Middle frontal gyrus (tissue), 1 donor: ENCODE measurements around the gene CRYBG2.
"Not testable (repeated sequence)": the region's sequence is repeated elsewhere in the genome, so short reads cannot be mapped to it uniquely, and the experiment has no call there.

Experiments used
- DNase-seq: peaks from one replicate; pipeline ENCODE4 v3.0.0-alpha.2; 2015; ENCODE audit warnings: low spot score; ENCODE audit errors: extremely low spot score

CRYBG2 gene

GRCh38 chr1:26353976-26354820, at the start of gene CRYBG2:
CRYBG2 (minus strand) TSS chr1:26354130; CDS start chr1:26346657, 7,473 bp downstream.
- no peak for DNase-seq

- DNase-seq: no peak
These were observed 49.7 kb upstream of the CRYBG2 start for GRCh38 chr1:26403656-26404055.

DNA sequence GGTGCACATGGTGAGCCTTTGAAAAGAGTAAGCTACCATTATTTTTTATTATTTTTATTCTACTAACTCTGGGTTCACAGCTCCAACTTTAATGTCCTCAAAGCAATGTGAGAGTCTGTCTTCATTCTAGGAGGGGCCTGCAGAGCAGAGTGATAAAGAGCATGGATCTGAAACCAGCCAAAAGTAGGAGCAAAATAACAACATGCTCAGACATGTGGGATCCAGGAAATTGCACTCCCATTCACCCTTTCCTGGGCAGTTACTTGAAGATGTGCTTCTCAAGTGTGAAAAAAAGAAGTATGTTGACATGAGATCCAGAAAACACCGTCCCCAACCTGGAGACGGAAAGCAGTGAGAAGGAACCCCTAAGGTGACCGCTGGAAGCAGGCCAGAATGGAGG, 48.0 kb upstream of the CRYBG2 start:
- no peak for DNase-seq

DNA sequence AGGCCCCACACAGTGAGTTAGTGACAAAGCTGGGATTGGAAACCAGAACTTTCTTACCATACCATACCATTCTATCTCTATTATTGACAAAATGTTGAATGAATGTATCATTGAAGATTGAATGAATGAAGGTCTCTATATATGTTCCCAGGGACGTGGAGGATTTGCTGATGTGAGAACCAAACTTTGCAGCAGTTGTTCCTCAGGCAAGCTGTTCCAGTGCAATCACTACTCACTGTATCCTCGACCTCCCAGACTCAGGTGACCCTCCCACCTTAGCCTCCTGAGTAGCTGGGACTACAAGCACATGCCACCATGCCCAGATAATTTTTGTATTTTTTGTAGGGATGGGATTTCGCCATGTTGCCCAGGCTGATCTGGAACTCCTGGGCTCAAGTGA, 45.1 kb upstream of the CRYBG2 start:
- no peak for DNase-seq

DNA sequence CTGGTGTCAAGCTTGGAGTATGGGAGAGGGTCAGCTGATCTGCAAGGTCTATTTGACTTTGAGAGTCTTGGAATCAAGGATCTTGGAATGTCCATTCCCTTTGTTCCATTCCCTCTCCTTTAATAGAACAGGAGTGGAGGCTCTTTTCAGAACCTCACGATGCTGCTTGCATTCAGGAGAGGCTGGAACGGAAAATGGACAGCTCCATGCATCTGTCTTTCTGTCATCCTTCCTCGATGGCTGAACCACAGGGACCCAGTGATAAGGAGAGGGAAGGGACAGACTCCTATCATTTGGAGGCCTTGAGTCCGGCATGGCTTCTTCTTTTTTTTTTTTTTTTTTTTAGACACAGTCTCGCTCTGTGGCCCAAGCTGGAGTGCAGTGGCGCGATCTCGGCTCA, 41.8 kb upstream of the CRYBG2 start:
- DNase-seq: no peak

- DNase-seq: no peak
These were observed 37.5 kb upstream of the CRYBG2 start for GRCh38 chr1:26391450-26391849.

GRCh38 chr1:26389604-26390247, 35.8 kb upstream of the CRYBG2 start:
- no peak for DNase-seq

DNA sequence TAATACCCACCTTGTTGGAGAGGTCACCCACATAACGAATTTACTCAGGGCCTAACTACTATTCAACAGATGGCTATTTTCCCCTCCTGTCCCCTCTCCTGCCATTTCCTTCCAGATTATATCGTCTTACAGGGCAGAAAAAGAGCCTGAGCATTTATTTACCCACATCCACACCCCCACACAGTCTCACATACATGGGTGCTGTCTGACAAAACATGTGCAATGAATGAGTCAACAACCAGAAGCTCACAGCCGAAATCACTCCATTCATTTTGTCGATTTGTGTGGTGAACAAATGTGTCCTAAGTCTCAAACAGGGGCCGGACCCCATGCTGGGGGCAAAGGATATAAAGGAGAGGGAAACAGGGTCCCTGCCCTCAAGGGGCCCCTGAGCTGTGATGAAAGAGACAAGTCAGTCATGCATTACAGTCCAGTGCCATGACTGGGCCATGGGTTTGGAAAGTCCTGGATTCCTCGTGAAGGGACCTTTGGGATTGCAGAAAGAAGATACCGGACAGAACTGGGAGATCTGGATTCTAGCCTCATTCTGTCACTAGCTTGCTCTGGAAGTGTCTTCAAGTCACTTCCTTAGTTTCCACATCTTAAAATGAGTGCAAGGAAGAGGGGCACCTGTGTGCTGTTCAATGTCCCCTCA, 35.0 kb upstream of the CRYBG2 start:
- no peak for DNase-seq

- no peak for DNase-seq
These were observed 33.5 kb upstream of the CRYBG2 start for GRCh38 chr1:26387447-26387846.

- not testable (repeated sequence) for DNase-seq
These were observed 31.1 kb upstream of the CRYBG2 start for GRCh38 chr1:26385063-26385462.

- no peak for DNase-seq
These were observed 30.1 kb upstream of the CRYBG2 start for GRCh38 chr1:26384076-26384475.

GRCh38 chr1:26378879-26379251, 24.9 kb upstream of the CRYBG2 start:
- DNase-seq: no peak

DNA sequence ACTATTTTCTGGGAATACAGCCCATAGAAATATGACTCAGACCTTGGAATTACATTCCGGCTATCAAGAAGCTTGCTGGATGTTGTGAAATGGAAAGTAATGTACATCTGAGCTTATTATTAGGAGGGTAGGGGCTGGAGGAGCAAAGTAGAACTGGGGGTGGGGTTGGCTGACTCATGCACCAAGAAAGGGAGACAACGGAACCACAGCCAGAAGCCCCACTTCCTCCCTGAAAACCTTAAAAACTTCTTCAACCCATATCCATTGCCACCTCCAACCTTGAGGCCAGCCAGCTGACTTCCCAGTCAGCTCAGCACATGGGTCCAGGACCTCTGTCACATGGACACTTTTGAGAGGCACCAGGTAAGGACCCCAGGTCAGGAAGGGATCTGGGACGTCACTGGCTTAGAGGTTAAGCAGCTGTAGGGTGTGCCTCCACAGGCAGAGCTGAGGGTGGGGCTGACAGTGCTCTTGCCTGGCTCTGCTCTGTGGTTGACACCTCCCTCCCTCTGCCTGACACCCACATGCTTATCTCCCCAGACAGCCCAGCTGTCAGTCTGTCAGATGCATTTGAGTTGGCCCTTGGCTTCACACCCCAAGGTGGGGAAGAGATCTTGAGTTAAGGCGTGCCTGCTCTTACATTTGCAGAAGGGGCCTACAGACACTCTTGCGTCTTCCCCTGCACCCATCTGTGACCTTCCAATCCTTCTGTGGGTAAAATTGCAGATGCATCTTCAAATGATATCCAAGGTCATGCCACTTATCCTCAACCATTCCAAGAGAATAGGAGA, 24.4 kb upstream of the CRYBG2 start:
- DNase-seq: no peak

DNA sequence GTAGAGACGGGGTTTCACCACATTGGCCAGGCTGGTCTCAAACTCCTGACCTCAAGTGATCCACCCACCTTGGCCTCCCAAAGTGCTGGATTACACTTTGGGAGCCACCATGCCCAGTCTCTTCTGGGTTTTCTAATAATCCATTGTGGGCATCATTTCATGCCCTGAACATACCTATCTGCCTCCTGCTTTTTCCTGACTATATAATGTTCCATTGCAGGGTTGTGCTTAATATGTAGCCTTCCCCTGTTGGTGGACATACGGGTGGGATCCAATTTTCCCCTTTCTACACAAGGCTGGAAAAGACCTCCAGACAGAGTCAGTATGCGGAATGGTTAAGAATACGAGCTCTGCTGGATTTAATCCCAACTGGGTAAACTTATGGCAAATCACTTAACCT, 22.1 kb upstream of the CRYBG2 start:
- no peak for DNase-seq

- DNase-seq: no peak
These were observed 21.2 kb upstream of the CRYBG2 start for GRCh38 chr1:26375081-26375480.

GRCh38 chr1:26374361-26374760, 20.4 kb upstream of the CRYBG2 start:
- not testable (repeated sequence) for DNase-seq

- DNase-seq: no peak
These were observed 19.9 kb upstream of the CRYBG2 start for GRCh38 chr1:26373789-26374188.

- DNase-seq: no peak
These were observed 19.4 kb upstream of the CRYBG2 start for GRCh38 chr1:26373281-26373680.

DNA sequence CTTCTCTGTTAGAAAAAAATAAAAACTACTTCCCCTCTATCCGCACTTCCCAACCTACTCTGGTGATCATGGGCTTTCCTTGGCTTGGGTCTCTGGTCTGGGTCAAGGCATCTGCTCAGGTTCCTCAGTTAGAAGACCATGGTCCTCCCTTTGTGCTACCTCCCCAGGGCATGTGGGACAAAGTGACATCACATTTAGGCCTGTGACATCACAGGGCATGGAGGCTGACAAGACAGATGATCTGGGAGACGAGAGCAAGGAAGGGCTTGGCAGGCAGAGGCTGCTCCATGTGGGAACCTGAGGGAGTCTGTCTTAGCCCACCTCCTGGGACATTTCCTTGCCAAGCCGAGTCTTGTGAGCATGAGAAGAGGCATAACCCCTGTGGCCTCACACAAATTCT, 18.7 kb upstream of the CRYBG2 start, which contains the start of gene ZNF683:
ZNF683 (minus strand) TSS at position 140 of the 400 bp plus-strand sequence. CDS start 4,179 bp downstream, outside the sequence.
- DNase-seq: not testable (repeated sequence)

DNA sequence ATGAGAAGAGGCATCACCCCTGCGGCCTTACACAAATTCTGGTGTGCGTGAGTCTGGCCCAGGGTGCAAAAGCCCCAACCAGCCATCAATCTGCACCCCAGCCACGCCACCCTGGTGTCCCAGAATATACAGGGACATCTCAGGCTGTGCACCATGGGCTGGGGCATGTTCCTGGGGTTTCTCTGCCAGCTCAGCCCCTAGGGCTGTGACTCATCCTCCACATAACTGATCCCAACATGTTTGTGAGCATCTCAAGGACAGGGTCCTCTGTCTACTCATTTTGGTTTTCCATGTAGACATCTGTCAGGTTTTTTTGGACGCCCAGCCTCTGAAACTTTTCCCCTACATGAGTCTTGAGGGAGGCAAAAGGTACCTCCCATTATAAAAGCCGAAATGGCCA, 18.1 kb upstream of the CRYBG2 start:
- DNase-seq: no peak

DNA sequence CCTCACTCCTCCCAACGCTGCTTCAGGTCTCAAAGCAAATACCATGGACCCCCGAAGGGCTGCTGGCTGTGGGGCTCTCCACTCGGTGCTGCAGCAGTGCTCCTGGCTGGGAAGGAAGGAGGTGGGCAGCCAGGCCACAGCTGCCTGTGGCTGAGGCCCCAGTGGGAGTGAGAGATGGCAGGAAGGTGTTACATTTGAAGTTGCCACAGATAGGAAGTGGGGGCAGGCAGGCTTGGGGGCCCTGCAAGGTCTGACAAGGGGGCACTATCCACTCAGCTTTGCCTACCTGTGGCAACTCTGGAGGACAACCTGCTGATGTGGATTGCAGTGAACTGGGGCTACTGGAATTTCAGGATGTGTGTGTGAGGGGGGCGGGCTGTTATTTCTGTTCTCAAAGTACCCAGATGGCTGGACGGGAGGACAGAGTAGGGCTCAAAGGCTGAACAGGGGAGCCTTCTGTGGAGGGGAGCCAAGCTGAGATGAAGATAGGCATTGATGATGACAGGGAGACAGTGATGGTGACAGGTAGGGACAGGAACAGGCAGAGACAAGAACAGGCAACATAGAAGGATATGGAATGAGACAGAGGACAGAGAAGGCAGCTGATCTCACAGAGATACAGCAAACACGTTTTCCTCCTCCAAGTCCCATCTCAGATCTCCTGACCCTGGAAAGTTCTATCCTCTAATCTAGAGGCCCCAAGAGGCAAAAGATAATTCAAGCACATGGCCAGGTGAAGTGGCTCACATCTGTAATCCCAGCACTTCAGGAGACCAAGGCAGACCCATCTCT, 16.9 kb upstream of the CRYBG2 start:
- no peak for DNase-seq
